ENCODE results near the gene AK9.

Gene AK9

DNA sequence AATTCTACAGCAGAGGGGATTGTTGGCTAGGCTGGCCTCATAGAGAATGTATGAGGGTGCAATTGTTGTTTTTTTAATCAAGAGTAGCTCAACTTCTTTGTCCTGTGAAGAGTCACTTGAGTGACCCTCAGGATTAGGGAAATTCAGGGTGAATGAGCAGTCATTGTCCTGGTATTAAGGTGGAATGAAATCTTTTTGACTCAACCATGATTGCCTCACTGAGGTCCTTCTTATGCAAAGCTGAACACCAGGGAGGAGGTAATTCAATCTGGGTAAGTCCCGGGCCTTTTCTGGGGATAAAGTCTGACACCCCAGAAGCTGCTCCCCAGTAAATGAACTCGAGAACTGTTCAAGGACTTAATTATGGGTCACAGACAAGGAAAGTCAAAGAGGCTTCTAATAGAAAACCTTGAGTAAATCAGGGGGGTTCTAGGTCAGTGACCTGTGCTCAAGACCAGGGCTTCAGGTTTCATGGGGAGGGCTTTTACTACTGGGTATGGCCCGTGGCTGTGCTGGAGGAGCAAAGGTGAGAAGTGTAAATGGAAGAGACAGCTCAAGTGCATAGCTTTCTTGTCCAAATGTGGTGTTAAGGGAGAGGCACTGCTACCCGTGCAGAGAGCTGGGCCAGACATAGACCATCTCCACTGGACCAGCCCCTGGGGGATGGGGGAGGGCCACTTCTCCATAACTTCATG is 182.7 kb downstream of the AK9 start:
- DNase-seq = no peak

GRCh38 chr6:109507490-109508072 is 183.4 kb downstream of the AK9 start:
- DNase-seq = no peak

GRCh38 chr6:109506841-109507240 is 184.2 kb downstream of the AK9 start:
- no peak for DNase-seq

DNA sequence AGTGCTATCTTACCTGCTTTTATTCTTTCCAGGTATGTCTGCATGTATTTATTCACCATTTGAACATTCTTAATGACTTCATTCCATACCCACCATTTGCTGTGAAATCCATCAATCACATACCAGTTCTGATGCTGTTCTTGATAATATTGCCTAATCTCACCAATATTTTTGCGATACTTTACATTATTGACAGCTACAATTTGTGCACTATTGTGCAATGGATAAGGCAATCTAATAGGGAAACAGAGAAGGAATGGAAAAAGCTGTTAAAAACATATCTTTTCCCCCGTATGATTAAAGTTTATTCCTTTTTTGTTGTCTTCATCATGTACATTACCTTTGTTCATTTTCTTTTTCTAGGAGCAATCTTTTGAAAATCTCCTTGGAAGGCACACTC is 184.7 kb downstream of the AK9 start:
- DNase-seq = no peak

- DNase-seq = no peak
Observed at GRCh38 chr6:109503327-109504224, 187.4 kb downstream of the AK9 start.

DNA sequence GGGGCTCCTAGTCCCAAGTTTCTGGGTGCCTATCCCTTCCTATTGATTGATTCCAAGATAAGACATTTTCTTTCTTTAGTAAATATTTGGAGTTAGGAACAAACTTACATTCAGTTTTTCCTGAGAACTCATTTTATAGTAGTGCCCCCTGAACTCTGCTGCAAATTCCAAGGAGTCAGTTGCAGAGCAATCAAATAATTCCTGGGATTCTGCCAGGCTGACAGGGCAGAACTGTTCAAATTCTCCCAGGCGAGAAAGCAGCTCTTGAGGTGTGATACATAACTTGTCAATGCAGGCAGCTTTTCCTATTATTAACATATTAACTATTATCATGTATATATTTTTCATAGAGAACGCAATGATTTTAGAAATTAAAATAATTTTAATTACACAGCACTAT is 192.1 kb downstream of the AK9 start:
- no peak for DNase-seq

DNA sequence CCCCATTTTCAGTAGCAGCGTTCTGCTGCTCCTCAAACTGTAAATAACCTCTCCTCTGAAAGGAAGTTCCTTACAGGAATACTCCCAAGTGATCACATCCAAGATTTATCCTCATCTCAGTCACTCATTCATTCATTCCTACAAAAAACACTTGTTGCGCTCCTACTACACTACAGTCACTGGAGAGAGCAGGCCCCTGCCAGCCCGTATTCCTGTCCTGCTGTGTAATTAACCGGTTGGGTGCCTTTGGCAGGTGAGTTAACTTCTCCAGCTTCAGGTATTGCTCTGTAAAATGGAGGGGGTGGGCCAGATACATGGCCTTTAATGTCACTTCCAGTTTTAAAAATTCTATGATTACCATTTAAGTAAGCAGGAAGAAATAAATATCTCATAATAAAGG is 192.9 kb downstream of the AK9 start:
- DNase-seq = no peak

DNA sequence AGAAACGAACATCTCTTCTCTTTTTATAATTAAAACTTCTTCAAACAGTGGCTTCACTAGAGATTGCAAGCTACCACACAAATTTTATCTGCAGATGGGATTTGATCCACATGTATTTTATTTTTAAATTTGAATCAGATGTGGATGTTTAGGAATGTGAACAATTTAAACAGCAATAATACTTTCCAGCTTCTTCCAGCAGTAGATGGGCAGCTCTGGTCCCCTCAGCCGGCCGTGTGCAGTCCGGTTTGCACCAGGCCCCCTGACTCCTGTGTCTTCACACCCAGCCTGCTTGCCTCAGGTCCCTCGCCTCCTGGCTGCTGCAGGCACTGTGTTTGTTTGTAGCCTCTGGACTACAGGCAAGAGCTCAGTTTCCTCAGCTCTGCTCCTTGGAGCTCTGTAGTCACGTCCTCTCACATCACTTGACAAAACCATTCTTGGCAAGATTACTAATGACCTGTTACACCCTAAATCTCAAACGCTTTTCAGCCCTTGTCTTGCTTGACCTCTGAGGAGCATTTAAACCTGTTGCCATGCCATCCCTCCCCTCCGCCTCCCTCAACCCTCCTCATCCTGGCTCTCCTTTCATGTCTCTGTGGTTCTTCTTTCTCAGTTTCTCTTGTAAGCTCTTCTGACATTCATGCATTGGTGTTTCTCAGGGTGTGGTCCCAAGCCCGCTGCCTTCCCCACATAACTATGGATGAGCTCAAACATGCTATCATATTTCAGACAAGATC is 194.8 kb downstream of the AK9 start:
- DNase-seq = no peak

DNA sequence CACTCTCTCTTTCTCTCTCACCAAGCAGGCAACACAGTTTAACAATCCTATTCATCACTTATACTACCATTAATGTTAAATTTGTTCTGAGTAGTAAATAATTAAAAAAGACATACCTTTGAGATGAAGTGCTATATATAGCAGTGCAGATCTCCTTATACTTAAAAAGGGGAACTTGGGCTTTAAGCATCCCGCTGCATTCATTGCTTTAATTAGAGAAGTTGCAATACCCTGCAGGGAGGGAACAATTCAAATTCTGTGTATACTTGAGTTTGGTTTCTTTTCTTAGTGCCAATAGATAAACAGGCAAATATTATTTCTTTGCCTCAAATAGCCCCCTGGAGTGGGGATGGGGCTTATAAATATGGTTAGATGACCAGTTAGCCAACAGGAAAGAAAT is 197.1 kb downstream of the AK9 start:
- DNase-seq = no peak

- DNase-seq = no peak
Observed at GRCh38 chr6:109491207-109491938, 199.6 kb downstream of the AK9 start.

DNA sequence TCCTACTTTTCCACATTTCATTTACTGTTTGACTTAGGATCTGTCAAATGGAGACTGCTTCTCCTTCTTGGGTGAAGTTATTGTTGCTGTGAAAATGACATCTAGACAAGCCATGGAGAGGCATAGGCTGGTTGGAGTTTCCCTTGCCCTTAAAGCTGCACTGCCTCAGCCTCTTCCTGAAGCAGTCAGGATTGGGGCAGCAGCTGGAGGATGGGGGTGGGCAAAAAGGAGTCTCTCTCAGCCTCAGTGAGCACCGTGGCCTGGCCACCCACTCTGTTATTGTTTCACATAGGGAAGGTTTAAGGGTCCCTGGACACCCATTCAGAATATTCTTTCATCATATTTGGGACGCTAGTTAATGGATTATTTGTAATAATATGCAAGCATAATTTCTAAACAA is 200.3 kb downstream of the AK9 start:
- DNase-seq = no peak

- no peak for DNase-seq
Observed at GRCh38 chr6:109488001-109488400, 203.0 kb downstream of the AK9 start.

DNA sequence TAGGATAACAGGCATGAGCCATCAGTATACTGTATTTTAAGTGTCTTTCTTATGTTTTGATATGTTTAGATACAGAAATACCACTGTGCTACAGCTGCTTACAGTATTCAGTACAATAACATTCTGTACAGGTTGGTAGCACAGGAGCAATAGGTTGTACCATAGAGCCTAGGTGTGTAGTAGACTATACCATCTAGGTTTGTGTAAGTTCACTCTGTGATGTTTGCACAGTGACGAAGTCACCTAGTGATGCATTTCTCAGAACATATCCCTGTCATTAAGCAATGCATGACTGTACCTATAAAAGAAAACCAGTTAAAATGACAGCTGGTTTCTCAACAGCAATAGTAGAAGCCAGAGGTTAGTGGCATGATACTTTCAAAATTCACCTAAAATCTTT is 204.9 kb downstream of the AK9 start:
- DNase-seq = no peak

DNA sequence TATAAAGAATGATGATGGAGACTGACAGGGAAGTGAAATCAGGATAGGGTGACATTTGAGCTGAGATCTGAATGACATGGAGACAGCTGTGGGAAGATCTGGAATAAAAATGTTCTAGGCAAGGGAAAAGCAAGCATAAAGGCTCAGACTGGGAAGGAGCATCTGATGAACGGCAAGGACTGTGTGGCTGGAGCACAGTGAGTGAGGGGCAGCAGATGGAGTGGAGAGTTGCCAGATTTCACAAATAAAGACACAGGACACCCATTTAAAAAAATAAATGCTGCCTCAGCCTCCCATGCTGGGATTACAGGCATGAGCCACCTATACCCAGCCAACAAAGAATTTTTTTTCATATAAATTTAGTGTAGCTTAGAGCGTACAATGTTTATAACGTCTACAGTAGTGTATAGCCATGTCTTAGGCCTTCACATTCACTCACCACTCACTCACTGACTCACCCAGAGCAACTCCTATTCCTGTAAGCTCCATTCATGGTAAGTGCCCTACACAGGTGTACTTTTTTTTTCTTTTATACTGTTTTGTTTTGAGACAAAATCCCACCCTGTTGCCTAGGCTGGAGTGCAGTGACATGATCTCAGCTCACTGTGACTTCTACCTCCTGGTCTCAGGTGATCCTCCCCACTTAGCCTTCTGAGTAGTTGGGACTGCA is 205.6 kb downstream of the AK9 start:
- no peak for DNase-seq

DNA sequence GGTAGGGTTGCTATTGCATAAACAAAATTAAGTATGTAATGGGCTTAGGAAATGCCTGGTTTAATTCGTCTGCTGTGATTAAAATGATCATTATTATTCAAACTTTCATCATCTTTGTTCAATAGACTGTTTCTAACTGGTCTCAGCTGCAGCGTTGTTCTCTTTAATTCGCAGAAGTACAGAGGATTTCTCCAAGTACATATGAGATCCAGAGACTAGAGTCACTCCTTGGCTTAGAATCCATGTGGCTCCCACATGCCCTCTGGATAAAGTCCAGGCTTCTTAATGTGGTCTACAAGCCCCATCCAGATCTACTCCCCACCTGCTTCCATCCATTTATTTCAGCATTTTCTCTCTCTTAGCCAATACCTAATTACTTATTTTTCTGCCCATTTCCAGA is 206.9 kb downstream of the AK9 start:
- DNase-seq = peak; percentile 39

DNA sequence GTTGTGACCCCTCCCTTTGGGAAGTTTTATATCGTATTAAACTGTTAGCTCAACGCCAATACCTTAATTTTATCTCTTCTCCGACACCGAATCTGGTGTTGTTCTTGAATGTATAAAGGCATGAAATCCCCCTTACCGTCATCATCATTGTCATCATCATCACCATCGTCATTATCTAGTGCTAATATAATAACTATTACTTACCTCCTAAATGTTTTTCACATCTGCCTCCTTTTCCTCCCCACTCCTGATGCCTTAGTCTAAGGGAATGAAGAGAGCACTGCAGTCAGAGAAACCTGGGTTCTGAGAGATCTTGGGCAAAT is 207.3 kb downstream of the AK9 start:
- no peak for DNase-seq

GRCh38 chr6:109482905-109483734 is 207.9 kb downstream of the AK9 start, which contains the start of gene ZBTB24:
TSS of gene ZBTB24 (minus strand) at chr6:109483219. CDS start at chr6:109482026, 1,193 bp downstream.
- DNase-seq = peak; percentile 88

- DNase-seq = no peak
Observed at GRCh38 chr6:109480993-109481480, 210.0 kb downstream of the AK9 start.

DNA sequence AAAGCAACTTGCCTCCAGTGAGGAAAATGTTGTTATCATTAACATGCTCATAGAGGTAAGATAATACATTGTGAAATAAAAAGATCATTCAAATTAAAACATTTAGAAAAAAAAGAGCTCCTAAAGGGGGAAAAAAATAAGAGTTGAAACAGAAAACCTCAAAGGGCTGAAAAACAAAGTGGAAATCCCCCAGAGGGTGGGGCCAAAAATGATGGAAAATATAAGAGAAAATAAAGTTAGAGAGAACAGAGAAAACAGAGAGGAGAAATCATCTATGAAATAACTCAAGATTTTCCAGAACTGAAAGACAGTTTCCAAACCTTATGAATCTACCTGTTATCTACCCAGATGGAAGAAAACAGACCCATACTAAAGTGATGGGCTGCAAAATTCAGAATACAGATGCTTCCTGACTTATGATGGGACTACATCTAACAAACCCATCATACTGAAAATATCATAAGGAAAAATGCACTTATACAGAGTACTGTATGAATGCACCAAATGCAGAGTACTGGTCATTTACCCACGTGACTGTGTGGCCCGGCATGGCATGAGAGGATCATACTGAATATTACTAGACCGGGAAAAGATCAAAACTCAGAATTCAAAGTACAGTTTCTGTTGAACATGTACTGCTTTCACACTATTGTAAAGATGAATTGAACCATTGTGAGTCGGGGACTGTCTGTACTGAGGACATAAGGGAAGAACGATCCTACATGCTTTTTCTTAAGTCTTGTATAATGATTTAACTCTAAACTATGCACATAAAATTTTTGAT is 212.0 kb downstream of the AK9 start:
- DNase-seq = no peak

GRCh38 chr6:109478222-109478805 is 212.7 kb downstream of the AK9 start:
- DNase-seq = peak; percentile 38
